Esophagus squamous epithelium (tissue), 4 donors: Measurements from ENCODE around the gene AFAP1L1.

ENCODE experiments used
- CTCF ChIP-seq, 6 experiments: fragments of 450-650 bp in 4 of 6; fragments of 200-600 bp in 2 of 6; sonication (generic) in 2 of 6; IDR thresholded peaks; one replicate each; pipeline ENCODE4 v1.5.1; 2016 to 2019; ENCODE audit warnings: antibody characterized with exemption in 6 of 6, mild to moderate bottlenecking in 4 of 6, moderate library complexity in 4 of 6
- POLR2A ChIP-seq, 4 donors: fragments of 450-650 bp; IDR thresholded peaks; one replicate each; pipeline ENCODE4 v1.6.1; 2017; ENCODE audit warnings: antibody characterized with exemption in 4 of 4, mild to moderate bottlenecking in 4 of 4, moderate library complexity in 3 of 4

GRCh38 chr5:149288436-149288835, 16.8 kb downstream of the AFAP1L1 start:
- TF ChIP-seq CTCF (IDR thresholded peaks at IDR 0.05), result no peak
- no peak for TF ChIP-seq POLR2A (IDR thresholded peaks at IDR 0.05)
